Breast epithelium (tissue), 4 donors: ENCODE data around the gene ADCY5. TPM values are rescaled to one million over a fixed set of nuclear protein-coding genes. Genes with fewer than 3 reads are reported as not detected.

Experiments
- DNase-seq, 2 donors: peaks; one replicate each; pipeline ENCODE4 v3.0.0-alpha.2; 2019; ENCODE audit warnings: low spot score in 2 of 2
- H3K27ac ChIP-seq, 2 donors: fragments of 200-600 bp; sonication (generic) in 1 of 2; one replicate each; pipeline ENCODE4 v1.5.1; 2016 to 2019; ENCODE audit warnings: mild to moderate bottlenecking in 1 of 2
- H3K27me3 ChIP-seq, 2 donors: fragments of 200-600 bp; sonication (generic) in 1 of 2; one replicate each; pipeline versions ENCODE4 v1.5.1 to v1.6.0; 2017 to 2019; ENCODE audit warnings: control low read depth in 1 of 2, mild to moderate bottlenecking in 1 of 2
- H3K36me3 ChIP-seq: fragments of 200-600 bp; one replicate; pipeline ENCODE4 v1.5.1; 2019
- H3K4me1 ChIP-seq, 2 donors: fragments of 200-600 bp; sonication (generic); one replicate each; pipeline ENCODE4 v1.5.1; 2016 to 2019; ENCODE audit warnings: control low read depth in 1 of 2
- H3K4me3 ChIP-seq, 3 donors: fragments of 200-600 bp; sonication (generic); 1 replicate in 2 of 3; 2 replicates in 1 of 3; pipeline ENCODE4 v1.5.1; 2016 to 2019; ENCODE audit warnings: mild to moderate bottlenecking in 3 of 3, moderate library complexity in 2 of 3
- H3K9me3 ChIP-seq, 2 donors: fragments of 200-600 bp; sonication (generic) in 1 of 2; one replicate each; pipeline ENCODE4 v1.5.1; 2016 to 2019; ENCODE audit warnings: control low read depth in 1 of 2
- CTCF ChIP-seq, 3 donors: fragments of 450-650 bp; IDR thresholded peaks; one replicate each; pipeline ENCODE4 v1.5.1; 2016 to 2017; ENCODE audit warnings: antibody characterized with exemption in 3 of 3, mild to moderate bottlenecking in 3 of 3, moderate library complexity in 3 of 3
- POLR2A ChIP-seq: fragments of 450-650 bp; IDR thresholded peaks from one replicate; pipeline ENCODE4 v1.6.1; 2016; ENCODE audit warnings: antibody characterized with exemption, mild to moderate bottlenecking, moderate library complexity
- POLR2AphosphoS5 ChIP-seq, 3 donors: sonication (generic); formaldehyde crosslinking; IDR thresholded peaks; one replicate each; pipeline ENCODE4 v1.6.1; 2017; ENCODE audit warnings: antibody characterized with exemption in 3 of 3
- intact Hi-C: fragments of 100-400 bp; cut with DNase I; formaldehyde crosslinking; loops from one replicate; pipeline ENCODE4 v1.15.1; 2023; ENCODE audit warnings: low total_unique reads
- total RNA-seq, 3 donors: library from RNA; depleted of rRNA; stranded (reverse); fragments of >200 nt; gene quantifications; one replicate each; pipeline ENCODE4 v1.1.0, GENCODE V29; 2016

Gene ADCY5
- total RNA-seq, 3 donors from 2014 or later, result 10.1 to 32.5 (median 11.5) TPM

DNA sequence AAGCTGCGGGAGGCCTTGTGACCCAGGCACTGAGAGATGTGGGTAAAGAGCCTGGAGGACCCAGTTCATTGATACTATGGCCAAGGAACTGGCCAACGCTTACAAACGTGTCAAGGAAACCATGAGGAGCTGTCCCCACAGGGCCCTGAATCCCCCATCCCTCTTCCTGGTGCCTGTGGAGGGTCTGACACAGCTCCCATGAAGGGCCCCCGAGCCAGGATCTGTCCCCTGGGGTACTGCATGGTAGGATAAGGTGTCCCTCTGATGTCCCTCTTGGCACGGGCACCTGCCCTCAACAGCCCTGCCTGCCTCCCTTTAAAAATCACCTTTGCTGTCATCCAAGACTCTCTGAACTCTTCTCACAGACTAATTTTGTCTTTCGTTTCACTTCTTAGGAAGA is 122.4 kb downstream of the ADCY5 start:
- intact Hi-C loops, result no loop called here
- H3K9me3 ChIP-seq, result no peaks in the 10 kb centered on the region
- H3K36me3 ChIP-seq, result no peaks in the 10 kb centered on the region
- no peak for TF ChIP-seq POLR2AphosphoS5 (IDR thresholded peaks at IDR 0.05)
- TF ChIP-seq POLR2A, result no peak
- TF ChIP-seq CTCF (IDR thresholded peaks at IDR 0.05), result no peak
- H3K4me3 ChIP-seq, result no peak overlapping the region
- DNase-seq, result no peak
- no peak overlapping the region for H3K27ac ChIP-seq
- no peaks in the 10 kb centered on the region for H3K27me3 ChIP-seq
- H3K4me1 ChIP-seq, result peaks cover 0 to 12% of the 10 kb centered on the region in 2 donors

- TF ChIP-seq POLR2A, result no peak
- TF ChIP-seq CTCF (IDR thresholded peaks at IDR 0.05), result no peak
- TF ChIP-seq POLR2AphosphoS5 (IDR thresholded peaks at IDR 0.05), result no peak
- intact Hi-C loops, result no loop called here
- peaks cover 0 to 12% of the 10 kb centered on the region in 2 donors for H3K4me1 ChIP-seq
- no peaks in the 10 kb centered on the region for H3K36me3 ChIP-seq
- DNase-seq, result no peak
- no peak overlapping the region for H3K27ac ChIP-seq
- H3K9me3 ChIP-seq, result no peaks in the 10 kb centered on the region
- no peak overlapping the region for H3K4me3 ChIP-seq
- H3K27me3 ChIP-seq, result no peaks in the 10 kb centered on the region
These were observed 123.1 kb downstream of the ADCY5 start for GRCh38 chr3:123325766-123326256.

GRCh38 chr3:123324880-123325765 is 123.8 kb downstream of the ADCY5 start:
- no peaks in the 10 kb centered on the region for H3K27me3 ChIP-seq
- TF ChIP-seq POLR2A, result no peak
- TF ChIP-seq CTCF (IDR thresholded peaks at IDR 0.05), result no peak
- no peak for TF ChIP-seq POLR2AphosphoS5 (IDR thresholded peaks at IDR 0.05)
- peaks cover 0 to 10% of the 10 kb centered on the region in 2 donors for H3K4me1 ChIP-seq
- intact Hi-C loops, result no loop called here
- no peaks in the 10 kb centered on the region for H3K9me3 ChIP-seq
- no peaks in the 10 kb centered on the region for H3K36me3 ChIP-seq
- DNase-seq, result no peak
- H3K4me3 ChIP-seq, result no peak overlapping the region
- H3K27ac ChIP-seq, result no peak overlapping the region

DNA sequence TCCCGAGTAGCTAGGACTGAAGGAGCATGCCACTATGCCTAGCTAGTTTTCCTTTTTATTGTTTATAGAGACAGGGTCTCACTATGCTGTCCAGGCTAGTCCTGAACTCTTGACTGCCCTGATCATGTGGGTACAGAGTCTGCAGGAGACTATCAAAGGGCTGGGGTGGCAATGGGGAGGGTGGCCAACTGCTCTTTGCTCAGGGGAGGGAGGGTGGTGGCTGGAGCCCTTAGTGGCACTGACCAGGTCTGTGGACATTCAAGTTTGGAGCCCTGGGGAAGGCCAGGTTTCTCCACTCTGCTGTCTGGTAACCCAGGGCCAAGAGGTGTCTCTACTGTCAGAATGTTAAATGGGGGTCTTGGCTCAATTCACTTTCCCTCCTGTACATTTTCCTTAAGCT is 125.1 kb downstream of the ADCY5 start:
- Histone ChIP-seq H3K4me3 (no peak overlapping the region), H3K27ac (no peak overlapping the region), H3K27me3 (no peaks in the 10 kb centered on the region), H3K9me3 (no peaks in the 10 kb centered on the region), H3K4me1 (no peaks in the 10 kb centered on the region), H3K36me3 (no peaks in the 10 kb centered on the region)
- TF ChIP-seq POLR2A, result no peak
- DNase-seq, result no peak
- intact Hi-C loops, result no loop called here

DNA sequence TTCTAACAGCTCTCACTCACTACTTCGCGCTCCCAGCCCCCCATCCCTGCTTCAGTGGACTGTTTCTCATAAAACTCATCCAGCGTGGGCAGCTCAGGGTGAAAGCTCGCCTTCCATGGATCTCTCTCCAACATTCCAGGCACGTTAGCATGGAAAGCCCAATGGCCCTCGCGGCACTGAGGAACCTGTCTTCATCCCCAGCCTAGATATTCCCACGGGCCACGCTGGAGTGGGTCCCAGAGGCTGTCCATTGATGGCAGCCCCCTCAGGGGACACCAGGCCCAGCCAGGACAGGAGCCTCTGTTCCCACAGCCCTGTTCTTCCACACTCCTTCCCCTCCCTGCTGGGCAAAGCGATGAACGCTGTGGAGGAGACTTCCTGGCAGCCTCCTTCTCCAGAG is 126.0 kb downstream of the ADCY5 start:
- no peak overlapping the region for H3K27ac ChIP-seq
- H3K36me3 ChIP-seq, result no peaks in the 10 kb centered on the region

More for the DNA sequence above, 126.0 kb downstream of the ADCY5 start:
- Histone ChIP-seq H3K4me1 (no peaks in the 10 kb centered on the region), H3K27me3 (no peaks in the 10 kb centered on the region), H3K9me3 (no peaks in the 10 kb centered on the region), H3K4me3 (no peak overlapping the region)
- no peak for DNase-seq
- no peak for TF ChIP-seq POLR2A
- TF ChIP-seq POLR2AphosphoS5 (IDR thresholded peaks at IDR 0.05), result no peak
- no peak for TF ChIP-seq CTCF (IDR thresholded peaks at IDR 0.05)
- intact Hi-C loops, result no loop called here
